GM21737 (cell line): ENCODE measurements around the gene VEPH1.

ENCODE experiments used
- ATAC-seq: cut with Tn5 transposase; IDR thresholded peaks from one replicate; pipeline ENCODE4 v1.9.1; 2021; ENCODE audit warnings: mild to moderate bottlenecking, moderate library complexity; ENCODE audit not compliant: unreplicated experiment

The VEPH1 gene

GRCh38 chr3:157275832-157276231, 227.4 kb downstream of the VEPH1 start:
- ATAC-seq, result no peak

GRCh38 chr3:157274644-157275137, 228.5 kb downstream of the VEPH1 start:
- ATAC-seq, result no peak

GRCh38 chr3:157271283-157271882, 231.8 kb downstream of the VEPH1 start:
- ATAC-seq, result no peak

GRCh38 chr3:157268026-157268425, 235.2 kb downstream of the VEPH1 start:
- no peak for ATAC-seq

GRCh38 chr3:157265931-157266330, 237.3 kb downstream of the VEPH1 start:
- ATAC-seq, result no peak

GRCh38 chr3:157263027-157263426, 240.2 kb downstream of the VEPH1 start:
- no peak for ATAC-seq

GRCh38 chr3:157261000-157261399, 242.2 kb downstream of the VEPH1 start:
- no peak for ATAC-seq

- no peak for ATAC-seq
These were observed 243.4 kb downstream of the VEPH1 start for GRCh38 chr3:157259825-157260224.

GRCh38 chr3:157257101-157257500, 246.1 kb downstream of the VEPH1 start:
- ATAC-seq, result no peak

GRCh38 chr3:157255797-157256196, 247.4 kb downstream of the VEPH1 start:
- no peak for ATAC-seq

- no peak for ATAC-seq
These were observed 251.5 kb downstream of the VEPH1 start for GRCh38 chr3:157251685-157252084.

- ATAC-seq, result no peak
These were observed 253.6 kb downstream of the VEPH1 start for GRCh38 chr3:157249606-157250005.

- ATAC-seq, result no peak
These were observed 254.4 kb downstream of the VEPH1 start for GRCh38 chr3:157248590-157249422.

GRCh38 chr3:157247391-157247790, 255.8 kb downstream of the VEPH1 start:
- ATAC-seq, result no peak

- no peak for ATAC-seq
These were observed 260.4 kb downstream of the VEPH1 start for GRCh38 chr3:157242836-157243235.

GRCh38 chr3:157241599-157241998, 261.6 kb downstream of the VEPH1 start:
- ATAC-seq, result no peak

- ATAC-seq, result no peak
These were observed 262.8 kb downstream of the VEPH1 start for GRCh38 chr3:157240408-157240807.

GRCh38 chr3:157239082-157239704, 264.0 kb downstream of the VEPH1 start:
- peak; percentile 99 for ATAC-seq

- ATAC-seq, result no peak
These were observed 264.8 kb downstream of the VEPH1 start for GRCh38 chr3:157238457-157238856.

GRCh38 chr3:157237886-157238285, 265.3 kb downstream of the VEPH1 start:
- ATAC-seq, result no peak

- no peak for ATAC-seq
These were observed 267.9 kb downstream of the VEPH1 start for GRCh38 chr3:157235291-157235690.

- ATAC-seq, result no peak
These were observed 269.3 kb downstream of the VEPH1 start for GRCh38 chr3:157233923-157234322.
